GM19240 (cell line): ENCODE measurements around the gene SVIL.
"Not testable (repeated sequence)": the region's sequence is repeated elsewhere in the genome, so short reads cannot be mapped to it uniquely, and the experiment has no call there.

Source experiments
- DNase-seq: peaks from one replicate; pipeline ENCODE4 v3.0.0; 2011; ENCODE audit warnings: low spot score; ENCODE audit not compliant: insufficient read length

Gene SVIL

DNA sequence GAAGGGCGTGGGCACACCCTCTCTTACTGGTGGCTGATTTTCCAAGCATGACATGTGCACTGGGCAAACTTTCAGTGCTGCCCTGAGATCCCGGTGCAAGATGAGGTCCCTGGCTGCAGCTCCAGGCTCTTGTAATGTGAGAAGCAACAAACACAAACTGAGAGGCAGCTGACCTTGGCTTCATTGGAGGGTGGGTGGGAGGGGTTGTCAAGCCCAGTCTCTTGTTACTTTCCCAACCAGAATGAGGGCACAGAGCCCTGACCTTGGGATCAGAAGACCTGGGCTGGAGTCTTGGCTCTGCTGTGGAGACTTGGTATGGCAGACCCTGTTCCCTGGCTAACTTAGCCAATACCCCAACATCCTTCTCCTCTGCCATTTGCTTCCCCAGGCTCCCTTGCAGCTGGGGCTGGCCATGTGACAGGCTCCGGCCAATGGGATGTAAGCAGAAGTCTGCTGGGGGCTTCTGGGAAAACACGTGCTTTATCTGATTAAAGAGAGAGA is 170.1 kb downstream of the SVIL start:
- not testable (repeated sequence) for DNase-seq

DNA sequence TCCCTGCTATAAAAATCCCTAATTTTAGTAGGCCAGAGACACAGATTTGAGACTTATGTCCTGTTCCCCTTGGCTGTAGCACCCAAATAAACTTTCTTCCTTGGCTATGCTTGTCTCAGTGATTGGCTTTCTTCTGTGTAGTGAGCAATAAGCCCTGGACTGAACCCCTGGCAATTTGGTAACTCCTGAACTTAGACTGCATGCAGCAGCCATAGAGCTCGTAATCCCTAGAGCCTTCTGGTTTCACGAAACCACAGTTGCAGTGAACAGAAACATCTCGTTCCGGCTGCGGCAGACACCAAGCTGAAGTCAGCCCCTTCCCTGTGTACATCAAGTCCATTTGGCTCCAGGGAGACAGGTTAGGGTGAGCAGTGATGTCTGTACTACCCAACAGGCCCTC is 173.7 kb downstream of the SVIL start:
- no peak for DNase-seq

DNA sequence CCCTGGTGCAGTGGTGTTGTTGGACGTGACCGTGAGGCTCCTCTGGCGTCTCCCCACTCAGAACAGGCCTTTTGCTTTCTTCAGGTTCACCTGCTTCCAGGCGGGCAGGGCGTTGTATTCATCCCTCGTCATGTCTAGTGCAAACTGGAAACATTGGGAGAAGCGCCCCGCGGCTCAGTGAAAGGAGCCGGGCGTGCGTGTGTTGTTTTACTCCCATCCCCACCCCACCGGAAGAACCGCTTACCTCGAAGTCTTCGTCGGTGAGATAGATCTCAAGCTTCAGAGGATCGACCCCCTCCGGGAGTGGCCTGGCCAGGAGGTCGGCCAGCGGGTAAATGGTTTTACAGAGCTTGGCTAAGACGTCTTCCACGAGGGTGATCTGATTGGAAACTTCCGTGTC is 176.6 kb downstream of the SVIL start:
- not testable (repeated sequence) for DNase-seq

DNA sequence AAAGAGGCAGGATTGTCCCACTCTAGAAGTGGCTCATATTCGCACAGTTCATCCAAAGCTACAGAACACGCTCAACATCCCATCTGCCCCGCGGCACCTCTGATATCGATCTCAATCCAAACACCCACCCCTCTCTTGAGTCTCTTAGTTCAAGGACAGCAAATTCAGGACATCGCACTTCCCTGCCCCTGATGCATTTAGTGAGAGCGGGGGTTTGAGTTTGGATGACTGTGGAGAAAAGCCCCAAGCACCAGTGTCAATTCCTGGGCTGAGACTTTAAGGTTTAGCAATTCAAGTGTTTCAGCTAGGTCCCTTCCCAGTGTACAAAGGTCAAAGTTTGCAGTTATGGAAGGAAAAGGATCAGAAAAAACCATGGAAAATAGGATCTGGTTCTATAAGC is 179.7 kb downstream of the SVIL start:
- DNase-seq: no peak

DNA sequence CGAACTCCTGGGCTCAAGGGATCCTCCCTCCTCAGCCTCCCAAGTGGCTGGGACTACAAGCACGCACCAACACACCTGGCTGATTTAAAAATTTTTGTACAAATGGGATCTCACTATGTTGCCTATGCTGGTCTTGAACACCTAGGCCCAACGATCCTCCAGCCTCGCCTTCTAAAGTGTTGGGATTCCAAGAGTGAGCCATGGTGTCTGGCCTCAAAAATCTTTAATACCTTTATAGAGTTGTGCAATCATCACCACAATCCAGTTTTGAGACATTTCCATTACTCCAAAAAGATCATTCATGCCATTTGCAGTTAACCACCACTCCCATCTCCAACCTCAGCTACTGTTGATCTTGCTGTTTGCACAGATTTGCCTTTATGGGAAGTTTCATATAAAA is 180.5 kb downstream of the SVIL start:
- no peak for DNase-seq

DNA sequence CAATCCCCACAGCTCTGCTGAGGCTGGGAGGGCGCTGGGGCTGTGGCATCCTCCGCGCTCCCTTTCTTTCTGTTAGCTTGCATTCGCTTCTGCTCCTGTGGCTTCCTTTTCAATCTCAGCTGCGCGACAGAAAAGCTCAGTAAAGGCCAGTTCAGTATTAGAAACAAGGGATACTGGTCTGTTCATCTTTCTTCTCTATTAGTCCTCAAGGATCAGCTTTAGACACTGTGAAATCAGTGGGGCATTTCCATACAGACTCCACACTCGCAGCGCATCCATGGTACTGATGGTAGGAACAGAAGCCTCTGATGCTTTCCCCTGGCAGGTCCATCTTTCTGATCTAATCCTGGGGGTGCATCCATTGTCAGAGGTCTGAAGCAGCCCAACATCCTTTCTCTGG is 182.2 kb downstream of the SVIL start:
- DNase-seq: no peak

DNA sequence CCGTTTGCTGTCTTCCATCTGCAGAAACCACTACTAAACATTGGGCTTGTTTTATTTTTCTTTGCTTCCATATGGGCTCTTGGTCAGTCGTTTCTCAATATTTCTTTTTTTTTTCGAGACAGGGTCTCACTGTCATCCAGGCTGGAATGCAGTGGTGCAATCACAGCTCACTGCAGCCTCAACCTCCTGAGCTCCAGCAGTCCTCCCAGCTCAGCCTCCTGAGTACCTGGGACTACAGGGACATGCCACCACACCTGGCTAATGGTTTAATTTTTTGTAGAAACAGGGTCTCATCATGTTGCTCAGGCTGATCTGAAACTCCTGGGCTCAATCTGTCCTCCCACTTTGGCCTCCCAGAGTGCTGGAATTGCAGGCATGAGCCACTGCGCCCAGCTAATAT is 182.8 kb downstream of the SVIL start:
- DNase-seq: no peak

DNA sequence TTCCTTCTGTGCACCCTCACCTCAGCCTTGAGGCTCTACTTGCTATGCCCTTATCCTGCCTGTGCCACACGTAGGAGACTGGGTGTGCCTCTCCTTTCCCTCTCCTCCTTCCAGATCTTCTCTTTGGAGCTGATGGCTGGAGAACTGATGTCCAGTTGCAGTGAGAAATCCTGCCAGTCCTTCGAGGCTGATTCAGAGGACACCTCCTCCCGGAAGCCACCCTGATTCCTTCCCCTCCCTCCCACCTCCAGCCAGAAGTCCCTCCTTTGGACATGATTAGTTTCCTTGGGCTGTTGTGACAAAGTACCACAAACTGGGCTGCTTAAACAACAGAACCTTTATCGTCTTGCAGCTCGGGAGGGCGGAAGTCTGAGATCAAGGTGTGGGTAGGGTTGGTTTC is 184.4 kb downstream of the SVIL start:
- no peak for DNase-seq

DNA sequence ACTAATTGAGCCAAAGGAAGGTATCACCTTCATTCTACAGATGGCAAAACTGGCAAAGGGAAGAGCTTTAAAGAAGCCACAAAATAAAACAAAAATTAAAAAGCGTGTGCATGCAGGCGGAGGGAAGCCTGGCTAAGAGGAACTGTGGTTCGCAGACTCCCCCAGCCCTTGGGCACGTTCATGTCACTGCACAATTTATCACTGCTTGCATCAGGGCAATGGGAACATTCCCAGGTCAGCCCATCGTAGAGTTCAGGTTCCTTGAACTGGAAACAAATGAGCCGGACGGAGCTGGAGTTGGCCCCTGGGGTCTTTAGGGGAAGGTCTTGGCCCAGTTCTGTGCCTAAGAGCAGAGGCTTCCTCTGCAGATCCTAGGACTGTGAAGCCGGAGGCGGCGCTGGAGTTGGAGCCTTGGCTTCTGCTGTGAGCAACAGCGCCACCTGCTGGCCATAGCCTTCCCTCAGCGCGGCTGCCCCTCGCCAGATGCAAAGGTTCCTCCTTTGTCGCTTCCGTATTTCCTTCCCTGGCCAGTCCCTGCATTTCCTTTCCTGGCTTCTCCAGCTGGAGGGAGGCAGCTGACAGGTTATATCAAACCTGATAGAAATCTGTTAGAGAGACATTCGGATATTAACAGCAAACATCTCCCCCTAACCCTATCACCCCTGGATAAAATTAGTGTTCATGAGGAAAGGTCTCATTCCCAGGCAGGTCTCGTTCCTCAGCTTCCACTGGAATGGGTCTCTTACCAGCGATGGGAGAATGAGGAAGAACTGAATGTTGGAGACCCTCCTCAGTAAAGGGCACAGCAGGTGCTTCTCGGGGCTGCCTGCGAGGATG is 185.8 kb downstream of the SVIL start:
- DNase-seq: not testable (repeated sequence)

DNA sequence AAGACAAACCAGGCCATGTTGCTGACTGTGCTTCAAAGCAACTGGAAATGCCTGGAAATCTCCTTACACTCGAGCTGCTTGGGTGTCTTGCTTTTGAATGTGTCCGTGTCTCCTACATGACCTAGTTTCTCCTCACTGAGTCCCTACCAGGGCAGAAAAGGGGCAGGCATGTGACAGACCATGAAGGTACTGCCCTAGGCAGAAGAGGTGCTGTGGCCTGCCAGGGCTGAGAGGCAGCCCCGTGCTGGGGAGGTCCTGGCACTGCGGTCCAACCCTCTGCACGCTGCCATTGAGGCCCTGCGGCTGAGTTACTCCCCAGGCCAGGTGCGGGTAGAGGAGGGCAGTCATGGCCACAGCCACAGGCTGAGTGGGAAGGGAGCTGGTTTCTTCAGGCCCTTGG is 186.6 kb downstream of the SVIL start:
- DNase-seq: no peak

DNA sequence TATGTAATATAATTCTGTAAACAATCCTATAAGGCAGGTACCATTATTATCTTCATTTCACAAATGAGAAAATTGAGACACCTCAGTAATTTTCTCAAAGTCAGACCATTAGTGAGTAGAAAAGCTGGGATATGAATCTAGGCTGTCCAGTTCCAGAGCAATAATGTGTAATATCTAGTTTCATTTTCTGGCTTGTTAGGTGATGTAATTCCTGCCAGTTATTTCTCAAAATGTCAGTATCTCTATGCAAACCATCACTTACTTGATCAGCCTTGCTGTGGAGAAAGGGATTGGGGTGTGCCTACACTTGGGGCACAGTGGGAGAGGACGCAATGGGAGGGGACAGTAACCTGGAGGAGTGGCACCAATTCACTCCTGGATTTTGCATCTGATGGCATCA is 188.4 kb downstream of the SVIL start:
- no peak for DNase-seq

DNA sequence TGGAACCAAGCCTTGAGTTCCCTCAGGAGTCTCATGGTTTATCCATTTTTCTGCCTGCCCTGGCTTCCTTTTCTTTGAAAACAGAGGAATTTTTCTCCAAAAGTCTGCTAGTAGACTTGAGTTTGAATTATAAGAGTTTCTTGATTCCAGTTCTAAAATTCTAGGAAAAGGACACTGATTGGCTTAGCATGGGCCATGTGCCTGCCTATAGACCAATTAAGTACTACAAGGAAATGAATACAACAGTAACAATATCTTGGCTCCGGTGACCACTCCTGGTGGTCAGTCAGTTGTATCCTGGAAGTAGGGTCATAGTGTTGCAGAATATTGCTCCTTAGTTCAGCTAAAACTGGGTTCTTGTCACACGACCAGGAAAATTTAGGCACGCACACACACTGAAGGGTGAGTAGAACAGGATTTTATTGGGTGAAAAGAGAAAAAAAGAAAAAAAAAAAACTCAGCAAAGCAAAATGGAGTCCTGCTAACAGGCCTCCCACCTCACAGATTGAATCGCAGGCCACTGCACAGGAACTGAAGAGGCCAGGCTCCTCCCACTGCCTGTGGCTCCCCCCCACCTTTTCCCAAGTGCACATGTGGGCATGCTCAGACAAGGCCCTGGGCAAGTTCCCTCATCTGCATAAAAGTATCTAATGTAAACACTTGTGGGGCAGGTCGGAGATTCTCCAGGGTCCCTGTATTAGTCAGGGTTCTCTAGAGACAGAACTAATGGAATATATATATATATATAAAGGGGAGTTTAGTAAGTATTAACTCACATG is 190.8 kb downstream of the SVIL start:
- no peak for DNase-seq

DNA sequence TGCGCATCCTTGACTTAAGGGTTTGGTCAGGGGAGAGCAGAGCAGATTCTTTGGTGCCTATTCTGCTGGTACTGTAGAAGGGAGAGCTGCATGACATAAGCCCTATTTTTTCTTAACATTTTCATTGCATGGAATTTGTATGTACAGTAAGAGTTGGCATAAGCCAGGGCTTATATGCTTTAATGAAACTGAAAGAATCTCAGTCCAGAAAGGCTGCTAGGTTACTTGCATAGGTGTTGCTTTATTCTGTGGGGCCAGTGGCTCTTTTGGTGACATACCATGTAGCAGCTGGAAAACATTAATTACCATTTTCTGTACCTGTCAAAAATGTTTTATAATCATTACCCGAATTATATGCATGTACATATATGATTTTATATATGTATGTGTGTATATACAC is 193.8 kb downstream of the SVIL start:
- no peak for DNase-seq

DNA sequence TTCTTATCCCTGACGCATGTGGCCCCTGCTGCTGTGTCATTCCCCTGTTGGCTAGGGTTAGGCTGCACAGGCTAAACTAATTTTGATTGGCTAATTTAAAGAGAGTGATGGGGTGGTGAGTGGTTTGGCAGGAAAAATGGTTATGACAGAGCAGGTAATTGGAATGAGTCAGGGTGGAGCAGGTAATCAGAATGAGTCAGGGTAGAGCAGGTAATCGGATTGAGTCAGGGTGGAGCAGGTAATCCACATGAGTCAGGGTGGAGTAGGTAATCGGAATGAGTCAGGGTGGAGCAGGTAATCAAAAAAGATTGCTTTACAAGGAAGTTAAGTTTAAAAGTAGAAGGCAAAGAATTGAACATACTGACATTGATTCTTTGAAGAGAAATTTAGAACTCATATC is 195.8 kb downstream of the SVIL start:
- not testable (repeated sequence) for DNase-seq

DNA sequence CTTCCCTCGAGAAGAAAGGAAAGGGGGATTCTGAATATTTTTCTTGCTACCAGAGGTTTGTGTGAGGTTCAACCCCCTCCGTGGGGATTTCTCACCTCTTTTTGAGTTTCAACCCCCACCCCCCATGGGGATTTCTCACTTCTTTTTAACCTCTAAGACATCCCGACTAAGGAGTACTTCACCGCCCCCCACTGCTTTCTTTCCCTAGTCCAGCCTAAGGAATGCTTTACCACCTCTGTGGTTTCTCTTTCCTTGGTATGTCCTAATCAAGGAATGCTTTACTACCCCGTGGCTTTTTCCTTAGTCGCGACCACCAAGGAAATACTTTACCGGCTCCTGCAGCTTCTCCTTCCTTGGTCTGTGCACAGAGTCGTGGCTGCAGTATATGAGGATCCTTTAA is 196.5 kb downstream of the SVIL start:
- DNase-seq: no peak

DNA sequence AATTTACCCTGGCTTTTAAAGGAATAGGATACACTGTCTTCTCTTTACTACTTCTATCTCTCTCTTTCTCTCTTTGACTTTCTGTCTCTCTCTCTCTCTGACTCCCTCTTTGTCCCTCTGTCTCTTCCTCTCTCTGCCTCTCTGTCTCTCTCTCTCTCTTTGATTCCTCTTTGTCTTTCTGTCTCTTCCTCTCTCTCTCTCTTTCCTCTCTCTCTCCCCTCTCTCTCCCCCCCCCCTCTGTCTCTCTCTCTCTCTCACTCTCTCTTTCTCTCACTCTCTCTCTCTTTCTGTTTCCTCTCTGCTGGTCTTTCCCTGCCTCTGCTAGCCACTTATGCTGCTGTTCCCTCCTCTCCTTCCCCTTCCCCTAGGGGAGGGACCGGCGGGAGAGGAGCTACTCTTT is 196.9 kb downstream of the SVIL start:
- DNase-seq: no peak

DNA sequence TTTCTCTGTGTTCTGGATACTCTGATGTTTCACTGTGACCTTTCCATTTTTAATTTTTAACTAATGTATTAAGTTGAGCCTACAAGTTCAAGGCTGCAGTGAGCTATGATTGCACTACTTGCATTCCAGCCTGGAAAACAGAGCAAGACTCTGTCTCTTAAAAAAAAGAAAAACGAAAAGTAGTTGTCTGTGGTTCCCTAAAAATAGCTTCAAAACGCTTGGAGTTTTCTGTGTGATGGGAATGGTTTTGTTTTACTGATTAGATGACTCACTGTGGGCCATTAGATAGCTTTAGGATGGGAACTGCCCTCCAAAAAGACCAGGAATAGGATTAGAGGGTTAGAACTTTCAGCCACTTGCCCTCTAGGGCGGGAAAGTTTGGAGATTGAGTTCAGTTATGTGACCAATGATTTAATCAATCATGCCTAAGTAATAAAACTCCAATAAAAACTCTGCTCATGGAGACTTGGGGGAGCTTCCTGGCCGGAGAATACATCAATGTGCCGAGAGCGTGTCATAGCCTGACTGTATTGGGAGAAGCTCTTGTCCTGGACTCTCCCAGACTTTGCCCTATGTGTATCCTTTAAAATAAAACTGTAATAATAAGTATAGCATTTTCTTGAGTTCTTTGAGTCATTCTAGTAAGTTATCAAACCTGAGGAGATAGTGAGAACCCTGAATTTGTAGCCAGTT is 198.8 kb downstream of the SVIL start:
- no peak for DNase-seq

DNA sequence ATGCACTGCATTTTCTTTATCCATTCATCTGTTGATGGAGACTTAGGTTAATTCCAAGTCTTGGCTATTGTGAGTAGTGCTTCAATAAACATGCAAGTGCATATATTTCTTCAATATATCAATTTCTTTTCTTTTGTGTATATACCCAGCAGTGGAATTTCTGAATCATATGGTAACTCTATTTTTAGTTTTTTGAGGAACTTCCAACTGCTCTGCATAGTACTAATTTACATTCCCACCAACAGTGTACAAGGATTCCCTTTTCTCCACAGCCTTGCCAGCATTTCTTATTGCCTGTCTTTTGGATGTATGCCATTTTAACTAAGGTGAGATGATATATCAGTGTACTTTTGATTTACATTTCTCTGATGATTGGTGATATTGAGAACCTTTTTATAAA is 200.7 kb downstream of the SVIL start:
- no peak for DNase-seq

DNA sequence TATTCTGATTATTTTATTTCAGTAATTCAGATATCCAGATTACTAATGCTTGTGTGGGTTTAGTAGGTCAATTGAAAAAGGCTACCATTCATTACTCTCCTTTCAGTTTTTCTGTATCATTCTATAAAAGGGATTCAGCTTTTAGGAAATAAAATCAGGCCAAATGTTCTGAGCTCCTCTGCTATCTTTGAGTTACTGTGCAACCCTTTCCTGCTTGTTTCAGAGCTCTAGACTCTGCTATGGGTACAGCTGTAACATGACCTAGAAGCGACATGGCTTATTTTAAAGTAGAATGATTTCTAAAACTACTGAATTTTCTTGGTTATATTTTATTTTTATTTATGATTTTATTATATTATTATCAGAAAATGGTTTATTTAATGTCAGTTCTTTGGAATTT is 203.1 kb downstream of the SVIL start:
- no peak for DNase-seq

DNA sequence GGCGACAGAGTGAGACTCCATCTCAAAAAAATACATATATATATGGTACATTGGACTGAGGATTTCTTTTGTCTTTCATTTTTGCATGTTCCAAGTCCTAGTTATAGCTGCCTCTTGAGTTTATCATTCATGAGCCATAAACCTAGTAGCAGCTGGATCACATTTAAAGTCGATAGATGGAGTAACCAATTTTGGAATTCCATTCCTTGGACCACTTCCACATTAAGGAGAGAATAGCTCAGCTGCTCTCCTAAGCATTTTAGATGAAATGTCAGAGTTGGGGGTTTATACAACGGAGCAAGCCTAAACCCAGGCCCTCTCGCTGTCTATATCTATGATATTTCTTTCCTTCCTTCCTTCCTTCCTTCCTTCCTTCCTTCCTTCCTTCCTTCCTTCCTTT is 204.7 kb downstream of the SVIL start:
- no peak for DNase-seq

DNA sequence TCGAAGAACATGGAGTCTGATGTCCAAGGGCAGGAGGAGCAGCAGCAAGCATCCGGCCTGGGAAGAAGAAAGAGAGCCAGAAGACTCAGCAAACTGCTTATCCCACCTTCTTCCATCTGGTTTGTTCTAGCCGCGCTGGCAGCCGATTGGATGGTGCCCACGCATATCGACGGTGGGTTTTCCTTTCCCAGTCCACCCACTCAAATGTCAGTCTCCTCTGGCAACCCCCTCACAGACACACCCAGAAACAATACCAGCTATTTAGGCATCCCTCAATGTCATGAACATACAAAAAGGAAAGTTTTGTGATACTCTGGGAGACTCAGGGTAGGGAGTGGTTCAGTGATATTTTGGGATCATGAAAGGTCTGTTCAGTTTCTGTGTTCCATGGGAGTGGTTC is 206.3 kb downstream of the SVIL start:
- DNase-seq: no peak

DNA sequence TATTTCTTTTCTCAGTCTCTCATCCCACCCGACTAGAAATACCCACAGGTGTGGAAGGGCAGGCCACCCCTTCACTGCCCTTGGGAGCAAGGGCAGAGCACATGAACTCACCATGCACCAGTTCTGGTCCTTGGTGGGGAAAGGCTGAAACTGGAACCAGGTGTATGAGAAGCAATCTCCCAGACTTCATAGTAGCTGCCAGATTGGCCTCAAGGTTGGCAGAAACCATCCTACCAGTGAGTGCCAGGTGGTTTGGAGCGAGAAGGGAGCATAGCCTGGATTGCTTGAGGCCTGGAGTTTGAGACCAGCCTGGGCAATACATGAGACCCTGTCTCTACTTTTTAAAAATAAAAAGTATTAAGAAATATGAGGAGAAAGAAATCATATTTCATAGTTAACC is 207.1 kb downstream of the SVIL start:
- no peak for DNase-seq
